Tibial nerve (tissue), 4 donors: Measurements from ENCODE around the gene CDH4. TPM values are rescaled to one million over a fixed set of nuclear protein-coding genes. Genes with fewer than 3 reads are reported as not detected.

Source experiments
- DNase-seq, 2 donors: peaks; one replicate each; pipeline ENCODE4 v3.0.0-alpha.2; 2019; ENCODE audit warnings: low spot score in 2 of 2
- H3K27ac ChIP-seq, 4 donors: fragments of 200-600 bp; sonication (generic) in 3 of 4; one replicate each; pipeline ENCODE4 v1.5.1; 2017 to 2019; ENCODE audit warnings: mild to moderate bottlenecking in 1 of 4
- H3K27me3 ChIP-seq, 2 donors: fragments of 200-600 bp; sonication (generic) in 1 of 2; one replicate each; pipeline versions ENCODE4 v1.5.1 to v1.6.0; 2017 to 2019
- H3K36me3 ChIP-seq, 3 donors: fragments of 200-600 bp; sonication (generic); one replicate each; pipeline ENCODE4 v1.5.1; 2018 to 2019
- H3K4me1 ChIP-seq, 4 donors: fragments of 200-600 bp; sonication (generic) in 3 of 4; one replicate each; pipeline ENCODE4 v1.5.1; 2017 to 2019
- H3K4me3 ChIP-seq, 4 donors: fragments of 200-600 bp; sonication (generic) in 3 of 4; one replicate each; pipeline ENCODE4 v1.5.1; 2017 to 2019; ENCODE audit warnings: mild to moderate bottlenecking in 1 of 4, moderate library complexity in 1 of 4
- H3K9me3 ChIP-seq, 4 donors: fragments of 200-600 bp; sonication (generic) in 3 of 4; one replicate each; pipeline ENCODE4 v1.5.1; 2017 to 2019
- EP300 ChIP-seq, 2 donors: sonication (generic); formaldehyde crosslinking; IDR thresholded peaks; one replicate each; pipeline ENCODE4 v1.6.1; 2017; ENCODE audit warnings: antibody characterized with exemption in 2 of 2, mild to moderate bottlenecking in 1 of 2
- POLR2A ChIP-seq, 2 donors: fragments of 450-650 bp; IDR thresholded peaks; one replicate each; pipeline ENCODE4 v1.6.1; 2017; ENCODE audit warnings: antibody characterized with exemption in 2 of 2, mild to moderate bottlenecking in 2 of 2, moderate library complexity in 2 of 2
- WGBS, 2 donors: methylation state at CpG; one replicate each; pipeline ENCODE4 v1.1.5; 2018; 5-methylcytosine and 5-hydroxymethylcytosine counted together
- total RNA-seq, 4 donors: library from RNA; depleted of rRNA; stranded (reverse); fragments of >200 nt; gene quantifications; one replicate each; pipeline ENCODE4 v1.1.0, GENCODE V29; 2016
- TF ChIP-seq, protein P1 (sequence below), 5 experiments: fragments of 200-600 bp in 3 of 5; fragments of 450-650 bp in 2 of 5; sonication (generic) in 3 of 5; IDR thresholded peaks; one replicate each; pipeline ENCODE4 v1.5.1; 2016 to 2019; ENCODE audit warnings: antibody characterized with exemption in 5 of 5, mild to moderate bottlenecking in 3 of 5, moderate library complexity in 2 of 5

The CDH4 gene
- total RNA-seq, 4 donors from 2014 or later: 0.78 to 2.3 (median 1.0) TPM

DNA sequence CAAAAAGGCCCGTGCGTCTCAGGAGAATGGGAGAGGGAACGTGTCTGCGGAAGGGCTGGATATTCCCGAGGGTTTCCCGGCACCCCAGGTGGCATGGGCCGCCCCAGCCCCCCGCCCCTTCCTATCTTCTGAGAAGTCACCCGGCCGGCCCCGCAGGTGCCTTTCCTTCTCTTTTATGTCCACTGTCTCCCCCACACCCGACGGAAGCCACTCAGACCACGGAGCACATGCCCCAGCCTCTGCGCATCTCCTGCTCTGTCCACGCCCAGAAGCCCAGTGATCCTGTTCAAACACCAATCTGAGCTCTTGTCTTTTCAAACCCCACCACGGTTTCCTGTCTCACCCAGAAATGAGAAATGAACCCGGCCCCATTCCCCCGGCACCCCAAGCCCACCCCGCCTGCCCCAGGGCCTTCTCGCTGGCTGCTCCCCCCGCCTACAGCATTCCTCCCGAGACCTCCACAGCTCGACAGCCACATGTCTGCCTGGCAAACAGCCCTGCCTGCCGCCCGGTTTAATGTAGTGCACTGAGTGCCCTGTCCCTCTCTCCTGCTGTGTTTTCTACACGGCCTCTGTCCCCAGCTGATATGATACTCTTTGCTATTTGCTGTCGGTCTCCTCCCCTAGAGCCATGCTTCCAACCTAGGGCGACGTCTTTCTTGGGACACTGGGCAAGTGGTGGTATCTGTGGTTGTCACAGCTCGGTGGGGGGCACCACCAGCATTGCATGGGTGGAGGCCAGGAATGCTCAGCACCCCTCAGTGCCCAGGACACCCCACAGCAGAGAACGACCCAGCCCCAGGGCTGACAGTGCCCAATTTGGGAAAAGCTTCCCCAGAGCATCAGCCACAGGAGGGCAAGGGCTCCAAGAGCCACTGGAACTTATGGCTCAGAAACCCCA is 630.9 kb downstream of the CDH4 start:
- H3K9me3 ChIP-seq: no peaks in the 10 kb centered on the region
- no peak overlapping the region for H3K4me3 ChIP-seq
- peaks cover 0 to 26% (median 0%) of the 10 kb centered on the region in 4 donors for H3K4me1 ChIP-seq
- WGBS, 2 donors: 61 to 65% methylated on average over 31 to 32 of the region's 32 CpGs
- no peaks in the 10 kb centered on the region for H3K27me3 ChIP-seq
- no peaks in the 10 kb centered on the region for H3K36me3 ChIP-seq
- no peak for DNase-seq
- H3K27ac ChIP-seq: no peak overlapping the region
- TF ChIP-seq, protein P1, sequence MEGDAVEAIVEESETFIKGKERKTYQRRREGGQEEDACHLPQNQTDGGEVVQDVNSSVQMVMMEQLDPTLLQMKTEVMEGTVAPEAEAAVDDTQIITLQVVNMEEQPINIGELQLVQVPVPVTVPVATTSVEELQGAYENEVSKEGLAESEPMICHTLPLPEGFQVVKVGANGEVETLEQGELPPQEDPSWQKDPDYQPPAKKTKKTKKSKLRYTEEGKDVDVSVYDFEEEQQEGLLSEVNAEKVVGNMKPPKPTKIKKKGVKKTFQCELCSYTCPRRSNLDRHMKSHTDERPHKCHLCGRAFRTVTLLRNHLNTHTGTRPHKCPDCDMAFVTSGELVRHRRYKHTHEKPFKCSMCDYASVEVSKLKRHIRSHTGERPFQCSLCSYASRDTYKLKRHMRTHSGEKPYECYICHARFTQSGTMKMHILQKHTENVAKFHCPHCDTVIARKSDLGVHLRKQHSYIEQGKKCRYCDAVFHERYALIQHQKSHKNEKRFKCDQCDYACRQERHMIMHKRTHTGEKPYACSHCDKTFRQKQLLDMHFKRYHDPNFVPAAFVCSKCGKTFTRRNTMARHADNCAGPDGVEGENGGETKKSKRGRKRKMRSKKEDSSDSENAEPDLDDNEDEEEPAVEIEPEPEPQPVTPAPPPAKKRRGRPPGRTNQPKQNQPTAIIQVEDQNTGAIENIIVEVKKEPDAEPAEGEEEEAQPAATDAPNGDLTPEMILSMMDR (IDR thresholded peaks at IDR 0.05): no peak
- TF ChIP-seq EP300 (IDR thresholded peaks at IDR 0.05) (no peak), POLR2A (IDR thresholded peaks at IDR 0.05) (no peak)

DNA sequence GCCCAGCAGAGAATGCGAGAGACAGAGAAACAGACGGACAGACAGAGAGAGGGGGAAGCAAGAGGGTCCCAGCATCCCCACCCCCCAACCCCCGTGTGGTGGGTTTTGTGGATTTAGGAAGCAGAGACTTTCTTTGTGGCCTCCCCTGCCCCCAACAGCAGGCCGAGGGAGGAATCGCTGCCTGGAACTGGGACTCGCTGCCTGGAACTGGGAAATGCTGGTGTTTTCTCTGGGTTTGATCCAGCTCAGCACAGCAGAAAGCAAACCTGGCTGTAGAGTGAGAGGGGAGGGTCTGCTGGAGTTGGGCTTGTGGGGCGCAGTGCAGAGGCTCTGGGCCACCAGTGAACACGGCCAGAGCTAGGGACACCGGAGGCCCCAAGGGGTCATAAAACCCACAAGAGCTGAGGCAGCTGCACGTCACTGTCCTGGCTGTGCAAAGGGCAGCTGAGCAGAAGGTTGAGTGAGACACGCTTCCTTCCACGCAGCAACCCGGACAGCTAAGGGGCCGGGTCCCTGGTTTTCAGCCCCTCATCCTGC is 631.9 kb downstream of the CDH4 start:
- no peaks in the 10 kb centered on the region for H3K36me3 ChIP-seq
- no peak for DNase-seq

DNA sequence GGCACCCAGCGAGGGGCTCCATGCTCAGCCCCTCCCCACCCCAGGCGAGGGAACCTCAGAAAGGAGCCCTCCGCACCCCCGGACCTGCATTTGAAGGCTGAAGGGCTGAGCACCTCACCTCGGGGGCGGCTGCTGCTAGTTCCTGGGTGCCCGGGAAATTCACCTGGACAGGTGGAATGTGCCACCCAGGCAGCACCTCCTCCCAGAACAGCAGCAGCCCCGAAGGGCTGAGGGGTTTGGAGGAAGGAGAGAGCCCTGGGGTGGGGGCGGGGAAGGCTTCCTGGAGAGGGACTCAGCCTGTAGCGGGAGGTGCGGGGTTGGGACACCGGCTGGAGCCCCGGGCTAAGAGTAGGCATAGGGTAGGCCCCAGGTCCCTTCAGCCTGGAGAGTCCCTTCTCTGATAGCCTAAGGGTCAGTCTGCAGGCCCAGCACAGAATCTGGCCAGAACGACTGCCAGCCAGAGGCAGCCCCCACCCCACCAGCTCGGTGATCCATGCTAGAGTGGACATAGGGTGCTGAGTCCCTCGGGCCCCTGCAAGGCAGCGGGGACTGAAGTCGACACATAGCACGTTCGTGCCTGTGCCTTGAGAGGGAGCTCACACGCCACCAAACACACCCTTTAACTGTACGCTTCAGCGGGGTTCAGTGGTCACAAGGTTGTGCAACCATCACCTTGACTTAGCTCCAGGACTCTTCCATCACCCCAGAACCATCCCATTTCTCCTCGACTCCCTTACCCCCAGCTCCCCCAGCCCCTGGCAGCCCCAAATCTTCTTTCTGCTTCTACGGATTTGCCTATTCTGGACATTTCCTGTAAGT is 632.7 kb downstream of the CDH4 start:
- no peaks in the 10 kb centered on the region for H3K9me3 ChIP-seq
- no peak for DNase-seq
- H3K27ac ChIP-seq: no peak overlapping the region
- no peaks in the 10 kb centered on the region for H3K27me3 ChIP-seq
- no peak for TF ChIP-seq POLR2A (IDR thresholded peaks at IDR 0.05)
- TF ChIP-seq, protein P1 (IDR thresholded peaks at IDR 0.05): no peak
- TF ChIP-seq EP300 (IDR thresholded peaks at IDR 0.05): no peak
- no peak overlapping the region for H3K4me3 ChIP-seq
- no peaks in the 10 kb centered on the region for H3K36me3 ChIP-seq
- WGBS, 2 donors: 89 to 91% methylated on average over 14 to 22 of the region's 25 CpGs
- peaks cover 0 to 26% (median 0%) of the 10 kb centered on the region in 4 donors for H3K4me1 ChIP-seq

More for the DNA sequence above, 631.9 kb downstream of the CDH4 start:
- Histone ChIP-seq H3K4me1 (peaks cover 0 to 26% (median 0%) of the 10 kb centered on the region in 4 donors), H3K9me3 (no peaks in the 10 kb centered on the region), H3K27me3 (no peaks in the 10 kb centered on the region), H3K4me3 (no peak overlapping the region), H3K27ac (no peak overlapping the region)
- 51 to 59% methylated on average over 14 of the region's 14 CpGs for WGBS, 2 donors
- TF ChIP-seq, protein P1 (IDR thresholded peaks at IDR 0.05): no peak
- TF ChIP-seq POLR2A (IDR thresholded peaks at IDR 0.05): no peak
- TF ChIP-seq EP300 (IDR thresholded peaks at IDR 0.05): no peak

DNA sequence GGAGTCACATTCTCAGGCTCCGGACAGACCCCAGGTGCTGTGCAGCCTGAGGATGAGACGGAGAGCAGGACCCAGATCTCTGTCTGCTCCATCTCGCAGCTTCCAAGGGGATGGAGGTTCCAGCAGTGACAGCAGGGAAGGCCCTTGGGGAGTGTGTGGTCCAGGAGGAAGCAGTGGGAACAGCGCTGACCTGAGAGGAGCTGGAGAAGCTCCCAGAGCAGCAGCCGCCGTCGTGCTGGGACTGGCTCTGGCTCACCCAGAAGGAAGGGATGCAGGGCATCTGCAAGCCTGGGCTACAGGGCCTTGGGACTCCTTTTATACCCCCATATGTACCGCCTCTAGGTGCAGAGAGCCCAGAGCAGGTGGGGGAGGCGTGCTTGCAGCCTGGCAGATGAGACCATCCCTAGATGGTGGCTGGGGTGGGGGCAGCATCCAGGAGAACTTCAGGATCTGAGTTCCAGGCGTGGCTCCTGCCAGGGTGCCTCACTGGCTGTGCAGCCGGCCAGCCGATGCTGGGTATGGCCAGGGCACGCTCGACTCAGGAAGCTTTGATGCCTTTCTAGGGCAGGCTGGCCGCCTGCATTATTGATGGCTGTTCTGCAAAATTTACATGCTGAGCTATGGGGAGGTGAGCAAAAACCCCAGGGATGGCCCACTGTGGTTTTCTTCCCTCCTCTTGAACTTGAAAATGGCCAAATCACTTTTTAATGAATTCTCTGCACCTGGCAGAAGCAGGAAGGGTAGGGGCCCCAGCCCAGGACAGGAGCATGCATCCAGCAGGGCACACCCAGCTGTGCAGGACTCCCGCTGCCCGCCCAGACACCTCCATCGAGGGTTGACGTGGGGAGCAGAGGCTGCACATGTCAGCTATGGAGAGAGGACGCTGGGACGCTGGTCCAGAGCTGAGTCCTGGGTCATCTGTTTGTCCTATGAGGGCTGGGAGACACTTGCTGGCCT is 634.0 kb downstream of the CDH4 start:
- 90 to 96% methylated on average over 16 to 21 of the region's 21 CpGs for WGBS, 2 donors
- no peak overlapping the region for H3K27ac ChIP-seq
- TF ChIP-seq, protein P1 (IDR thresholded peaks at IDR 0.05): no peak
- TF ChIP-seq POLR2A (IDR thresholded peaks at IDR 0.05) (no peak), EP300 (IDR thresholded peaks at IDR 0.05) (no peak)
- H3K27me3 ChIP-seq: no peaks in the 10 kb centered on the region
- peaks cover 0 to 24% (median 0%) of the 10 kb centered on the region in 4 donors for H3K4me1 ChIP-seq
- no peaks in the 10 kb centered on the region for H3K36me3 ChIP-seq
- H3K4me3 ChIP-seq: no peak overlapping the region
- H3K9me3 ChIP-seq: no peaks in the 10 kb centered on the region
- no peak for DNase-seq
